Stimulated activated CD4-positive, alpha-beta T cell treated with anti-CD3 and anti-CD28 coated beads, TNF-alpha, amount 100 ng/mL, for 24 hours (primary cell): ENCODE data around the gene SRGAP3.

ENCODE experiments used
- DNase-seq, 3 experiments: peaks; one replicate each; pipeline ENCODE4 v3.0.0-alpha.2; 2020; ENCODE audit warnings: low read depth in 3 of 3

The SRGAP3 gene

DNA sequence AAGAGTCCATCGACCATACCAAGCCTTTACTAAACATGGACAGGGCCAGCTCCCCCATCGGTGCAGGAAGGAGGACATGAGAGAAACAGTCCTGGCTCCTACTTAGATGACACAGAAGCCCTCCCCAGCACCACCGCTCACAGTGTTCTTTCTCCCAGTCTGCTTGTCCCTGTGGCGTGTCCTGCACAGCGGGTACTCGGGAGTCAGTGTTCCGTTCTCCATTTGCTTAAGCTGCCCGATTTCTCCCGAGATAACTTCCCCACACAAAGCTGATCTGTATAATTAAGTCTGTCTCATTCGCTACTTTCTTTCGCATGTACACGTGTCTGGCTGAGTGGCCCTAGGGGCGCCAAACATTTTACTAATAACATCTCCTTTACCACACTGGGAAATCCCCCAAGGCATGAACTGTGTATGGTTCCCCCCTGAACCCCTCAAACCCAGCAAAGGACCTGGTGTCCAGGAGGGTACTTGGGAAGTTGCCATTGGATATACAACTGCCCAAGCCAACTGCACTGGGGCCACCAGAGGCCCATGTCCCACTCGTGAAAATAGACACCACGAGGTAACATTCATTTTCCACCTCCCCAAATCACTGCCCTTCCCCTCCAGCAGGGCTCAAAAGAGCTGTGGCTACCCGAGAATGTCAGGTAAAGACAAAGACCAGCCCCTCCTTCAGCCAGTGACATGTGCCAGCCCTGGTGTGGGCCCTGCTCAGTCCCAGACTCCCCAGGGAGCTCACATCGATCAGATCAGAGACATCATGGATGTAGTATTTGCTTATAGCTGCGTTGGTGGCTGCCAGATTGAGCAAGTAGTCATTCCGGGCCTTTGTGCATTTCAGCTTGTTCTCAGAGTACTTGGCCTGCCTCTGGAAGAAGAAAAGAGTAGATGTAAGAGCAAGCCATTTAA is 189.7 kb downstream of the SRGAP3 start:
- no peak for DNase-seq

DNA sequence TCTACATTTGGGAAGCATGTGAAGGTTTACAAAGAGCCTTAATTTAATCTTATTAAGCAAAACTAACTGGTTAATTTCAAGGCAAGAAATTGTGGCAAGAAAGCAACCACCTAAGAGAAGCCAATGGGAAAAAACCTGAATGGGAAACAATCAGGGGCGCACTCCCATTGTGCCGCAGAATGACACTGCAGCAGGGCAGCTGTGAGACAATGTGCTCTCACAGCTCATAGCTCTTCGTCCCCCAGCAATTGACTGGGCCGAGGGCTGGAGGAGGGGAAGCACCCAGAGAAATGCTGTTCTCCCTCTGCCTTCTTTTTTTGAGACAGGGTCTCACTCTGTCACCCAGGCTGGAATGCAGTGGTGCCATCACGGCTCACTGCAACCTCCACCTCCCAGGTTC is 192.9 kb downstream of the SRGAP3 start:
- no peak for DNase-seq

DNA sequence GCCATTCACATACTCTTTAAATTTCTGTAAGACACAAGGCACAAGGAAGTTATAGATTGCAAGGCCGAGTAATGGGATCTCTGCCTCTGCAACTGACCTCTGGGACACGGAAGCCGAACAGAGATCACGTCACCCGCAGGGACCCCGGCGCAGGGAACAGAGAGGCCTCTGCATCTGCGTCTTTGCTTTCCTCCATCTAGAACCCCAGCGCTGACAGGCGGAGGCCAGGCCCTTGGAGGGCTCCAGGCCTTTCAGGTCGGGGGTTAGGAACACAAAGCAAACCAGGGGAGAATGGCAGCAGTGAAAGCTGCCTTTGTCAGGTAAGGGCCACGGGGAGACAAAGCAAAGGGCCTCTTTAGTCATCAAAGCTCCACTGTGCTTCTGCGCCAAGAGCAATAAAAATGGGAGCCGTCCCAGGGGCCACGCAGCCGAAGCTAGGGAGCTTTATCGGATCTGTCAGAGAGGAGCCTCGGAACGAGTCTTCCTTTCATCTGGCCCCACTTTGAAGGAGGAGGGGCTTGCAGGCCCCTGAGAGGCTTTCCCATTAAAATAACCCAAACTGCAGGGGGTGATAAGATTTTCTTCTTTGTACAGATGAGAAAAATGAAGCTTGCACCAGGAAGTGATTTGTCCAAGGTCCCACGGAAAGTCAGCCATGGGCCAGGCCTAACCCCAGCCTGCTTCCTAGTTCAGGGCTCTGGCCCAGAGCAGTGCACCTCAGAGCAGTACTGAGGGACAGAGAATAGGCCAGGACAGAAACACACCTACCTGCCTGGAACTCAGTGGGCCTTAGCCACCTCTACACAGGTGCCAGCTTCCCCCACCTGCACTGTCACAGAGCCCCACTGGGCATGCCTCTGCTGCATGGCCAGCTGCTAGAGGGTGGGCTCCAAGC is 201.7 kb downstream of the SRGAP3 start:
- DNase-seq = no peak

DNA sequence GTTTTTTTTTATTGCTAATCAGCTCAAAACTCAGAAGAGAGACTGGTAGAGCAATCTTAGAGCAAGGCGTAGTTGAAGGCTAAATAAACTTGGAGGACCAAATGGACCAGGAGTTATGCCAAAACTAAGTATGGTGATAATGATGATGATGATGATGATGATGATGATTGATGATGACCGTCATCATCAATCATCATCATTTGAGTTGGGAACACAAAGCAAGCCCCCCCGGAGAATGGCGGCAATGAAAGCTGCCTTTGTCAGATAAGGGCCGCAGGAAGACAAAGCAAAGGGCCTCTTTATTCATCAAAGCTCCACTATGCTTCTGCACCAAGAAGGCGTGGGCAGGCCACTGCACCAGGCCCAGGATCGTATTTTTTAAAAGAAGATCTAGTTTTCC is 204.1 kb downstream of the SRGAP3 start:
- no peak for DNase-seq

DNA sequence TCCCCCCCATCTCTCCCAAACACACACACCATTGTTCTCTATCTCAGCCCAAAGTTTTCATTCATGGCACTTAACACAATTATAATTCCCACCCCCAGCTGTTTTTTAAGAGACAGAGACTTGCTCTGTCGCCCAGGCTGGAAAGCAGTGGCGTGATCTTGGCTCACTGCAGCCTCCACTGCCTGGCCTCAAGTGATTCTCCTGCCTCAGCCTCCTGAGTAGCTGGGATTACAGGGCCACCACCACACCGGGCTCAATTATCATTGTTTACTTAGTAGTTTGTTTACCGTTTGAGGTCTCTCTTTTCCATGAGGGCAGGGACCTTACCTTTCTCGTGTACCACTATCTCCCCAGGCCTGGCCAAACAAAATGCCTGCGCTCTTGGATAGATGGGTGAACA is 206.4 kb downstream of the SRGAP3 start:
- DNase-seq = no peak

DNA sequence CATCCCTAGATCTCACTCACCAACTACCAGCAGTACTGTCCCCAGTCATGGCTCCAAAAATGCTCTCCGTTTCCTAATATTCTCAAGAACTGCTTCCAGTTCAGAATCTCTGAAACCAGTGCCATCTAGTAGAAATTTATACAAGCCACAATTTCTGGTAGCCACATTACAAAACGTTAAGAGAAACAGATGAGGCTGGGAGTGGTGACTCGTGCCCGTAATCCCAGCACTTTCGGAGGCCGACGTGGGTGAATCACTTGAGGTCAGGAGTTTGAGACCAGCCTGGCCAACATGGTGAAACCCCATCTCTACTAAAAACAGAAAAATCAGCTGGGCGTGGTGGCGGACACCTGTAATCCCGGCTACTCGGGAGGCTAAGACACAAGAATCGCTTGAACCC is 207.8 kb downstream of the SRGAP3 start:
- no peak for DNase-seq

DNA sequence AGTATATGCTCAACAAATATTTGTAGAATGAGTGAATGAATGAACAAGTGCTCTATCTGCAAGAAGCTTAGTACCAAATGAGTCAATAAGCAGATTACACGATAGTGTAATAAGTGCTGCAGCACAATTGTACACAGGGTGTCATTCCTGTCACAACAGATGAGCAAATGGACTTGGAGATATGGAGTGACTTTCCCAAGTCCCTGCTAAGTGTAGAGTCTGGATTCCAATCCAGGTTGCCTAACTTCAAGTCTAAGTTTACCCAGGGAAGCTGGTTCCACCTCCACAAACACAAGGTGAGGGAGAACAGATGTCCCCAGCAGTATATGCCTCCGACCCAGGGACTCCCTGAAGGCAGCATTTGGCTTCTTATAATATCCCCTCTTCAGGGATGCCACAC is 208.4 kb downstream of the SRGAP3 start:
- no peak for DNase-seq

DNA sequence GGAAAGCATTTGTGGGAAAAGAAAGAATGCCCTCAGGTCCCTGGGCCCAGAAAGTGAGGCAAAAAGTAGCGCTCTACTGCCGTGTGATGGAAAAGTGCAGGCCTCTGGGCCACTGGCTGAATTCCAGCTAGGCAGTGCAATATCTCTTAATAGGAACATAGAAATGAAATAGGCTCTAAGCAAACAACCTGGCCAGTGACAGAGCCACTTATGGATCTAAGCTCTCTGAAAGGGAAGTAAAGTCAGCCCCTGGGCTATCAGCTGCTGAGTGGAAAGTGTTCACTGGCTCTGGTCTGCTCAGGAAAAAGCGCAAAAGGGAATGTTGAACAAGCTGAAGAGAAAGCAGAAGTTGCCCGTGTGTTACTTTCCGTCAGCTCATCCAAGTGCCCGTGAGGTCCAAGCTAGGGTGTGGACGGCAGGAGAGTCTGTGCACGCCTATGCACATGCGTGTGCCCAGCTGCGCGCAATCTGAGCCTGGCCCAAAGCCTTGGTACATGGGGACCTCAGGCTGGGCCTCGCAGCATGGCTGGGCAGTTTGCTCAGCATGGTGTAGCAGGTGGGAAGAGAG is 212.2 kb downstream of the SRGAP3 start:
- no peak for DNase-seq

DNA sequence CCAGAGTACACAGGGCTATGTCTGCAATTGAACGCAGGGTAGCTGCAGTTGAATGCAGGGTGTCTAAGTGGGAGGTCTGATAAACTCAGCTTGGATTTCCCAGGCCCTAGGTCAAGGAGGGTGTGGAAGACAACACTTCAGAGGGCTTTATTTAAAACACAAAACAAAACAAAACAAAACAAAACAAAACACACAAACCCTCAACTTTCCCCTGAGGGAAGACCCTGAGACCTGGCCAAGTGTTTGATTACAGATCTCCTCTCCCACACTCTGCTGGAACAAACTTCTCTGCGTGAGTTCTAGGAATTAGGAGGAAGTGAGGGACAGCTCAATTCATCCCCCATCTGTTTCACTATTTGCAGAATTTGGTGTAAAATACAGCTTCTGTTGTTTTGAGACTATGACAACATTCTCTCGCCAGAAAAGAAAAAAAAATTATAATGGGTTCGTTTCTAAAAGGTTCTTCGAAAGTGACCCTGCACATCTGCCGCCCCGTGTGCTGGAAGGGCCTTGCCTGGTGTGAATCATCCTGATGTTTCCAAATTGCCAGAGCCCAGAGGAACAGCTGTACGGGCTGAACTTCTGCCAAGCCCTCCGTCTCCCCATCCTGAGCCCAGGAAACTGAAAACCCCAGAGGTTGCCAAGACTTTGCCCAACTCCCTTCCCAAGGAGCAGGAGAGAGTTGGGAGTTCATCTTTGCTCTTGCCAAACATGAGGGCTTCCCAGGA is 212.9 kb downstream of the SRGAP3 start:
- DNase-seq = no peak

DNA sequence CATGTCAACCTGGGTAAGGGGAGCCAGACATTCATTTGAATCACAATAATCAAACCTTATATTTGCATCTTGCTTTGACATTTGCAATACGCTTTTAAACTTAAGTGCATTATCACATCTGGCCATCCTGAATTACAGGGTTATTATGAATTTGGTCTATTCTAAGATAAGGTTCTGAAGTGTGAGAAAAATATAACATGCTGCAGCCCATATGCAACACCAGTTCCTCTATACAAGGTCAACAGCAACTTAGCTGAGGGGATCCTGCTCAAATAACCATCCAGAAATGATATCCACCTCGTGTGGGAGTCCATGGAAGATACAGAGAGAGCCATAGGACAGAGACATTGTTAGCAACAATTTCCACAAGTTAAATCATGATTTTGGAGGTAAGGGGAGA is 213.5 kb downstream of the SRGAP3 start:
- DNase-seq = no peak

DNA sequence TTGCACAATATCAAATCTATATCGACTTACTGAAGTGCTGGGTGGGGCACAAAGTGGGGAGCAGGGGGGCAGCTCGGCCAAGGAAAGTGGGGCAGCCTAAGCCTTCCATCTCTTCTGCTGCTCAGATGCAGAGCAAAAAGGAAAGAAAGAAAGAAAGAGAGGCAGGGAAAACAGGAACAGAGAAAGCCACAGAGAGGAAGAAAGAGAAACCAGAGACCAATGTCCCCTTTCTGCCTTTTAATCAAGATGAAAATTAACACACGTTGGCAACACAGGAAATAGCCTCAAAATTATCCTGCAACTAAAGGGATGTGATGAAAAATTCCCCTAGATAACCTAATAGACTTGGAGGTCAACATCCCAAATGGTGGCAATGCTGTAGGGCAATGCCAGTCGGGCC is 214.0 kb downstream of the SRGAP3 start:
- DNase-seq = no peak

DNA sequence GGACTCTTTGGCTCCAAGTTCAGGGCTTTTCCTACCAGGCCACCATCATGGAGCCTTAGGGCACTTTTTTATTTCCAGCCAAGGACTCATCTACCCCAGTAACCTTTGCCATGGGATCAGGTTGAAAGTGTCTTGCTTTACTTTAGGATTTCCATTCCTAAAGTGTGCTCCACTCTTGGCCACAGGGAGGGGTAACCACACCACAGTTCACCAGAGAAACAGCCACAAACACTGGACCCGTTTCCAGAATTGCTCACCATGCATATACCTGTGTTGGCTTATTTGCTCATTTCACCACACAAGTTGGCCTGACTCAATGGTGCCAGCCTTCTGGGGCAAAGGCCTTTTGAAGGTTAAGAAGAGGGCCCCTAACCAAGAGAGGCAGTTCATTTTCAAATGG is 215.6 kb downstream of the SRGAP3 start:
- no peak for DNase-seq

DNA sequence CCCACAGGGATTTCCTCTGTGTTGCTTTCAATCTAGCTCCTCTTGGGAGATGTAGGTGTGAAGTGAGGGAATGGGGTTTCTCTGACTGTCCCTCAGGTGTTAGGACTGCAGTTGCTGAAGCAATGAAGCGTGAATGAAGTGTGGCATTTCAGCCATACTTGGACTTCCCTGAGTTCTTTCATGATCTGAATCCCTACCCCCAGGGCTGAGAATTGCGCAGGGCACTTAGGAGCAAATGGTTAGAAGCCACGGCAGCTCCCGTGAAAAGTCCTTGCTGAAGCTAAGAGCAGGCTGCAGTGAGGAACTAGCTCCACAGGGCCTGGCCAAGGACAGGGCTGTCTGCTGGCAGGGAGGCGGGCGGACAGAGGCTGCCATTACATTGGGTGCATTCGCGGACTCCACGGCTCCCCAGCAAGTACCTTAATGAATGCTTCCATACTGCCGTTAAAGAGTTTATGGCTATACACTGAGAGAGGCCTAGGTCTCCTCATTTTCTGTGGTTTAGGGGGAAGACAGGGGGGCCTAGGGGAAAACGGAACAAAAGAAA is 217.1 kb downstream of the SRGAP3 start:
- no peak for DNase-seq

DNA sequence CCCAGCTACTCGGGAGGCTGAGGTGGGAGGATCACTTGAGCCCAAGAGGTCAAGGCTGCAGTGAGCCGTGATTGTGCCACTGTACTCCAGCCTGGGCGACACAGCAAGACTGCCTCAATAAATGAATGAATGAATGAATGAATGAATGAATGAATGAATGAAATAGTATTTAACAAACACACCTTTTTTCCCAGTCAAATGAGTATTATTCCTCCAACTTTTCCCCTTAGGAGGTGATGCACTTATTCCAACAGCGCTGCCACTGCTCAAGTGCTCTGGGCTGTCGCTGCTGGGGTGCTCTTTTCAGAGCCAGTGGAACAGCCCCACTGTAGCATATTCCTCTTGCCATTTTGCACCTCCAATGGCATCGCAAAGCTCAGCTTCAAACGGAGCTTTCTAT is 219.4 kb downstream of the SRGAP3 start:
- DNase-seq = no peak

DNA sequence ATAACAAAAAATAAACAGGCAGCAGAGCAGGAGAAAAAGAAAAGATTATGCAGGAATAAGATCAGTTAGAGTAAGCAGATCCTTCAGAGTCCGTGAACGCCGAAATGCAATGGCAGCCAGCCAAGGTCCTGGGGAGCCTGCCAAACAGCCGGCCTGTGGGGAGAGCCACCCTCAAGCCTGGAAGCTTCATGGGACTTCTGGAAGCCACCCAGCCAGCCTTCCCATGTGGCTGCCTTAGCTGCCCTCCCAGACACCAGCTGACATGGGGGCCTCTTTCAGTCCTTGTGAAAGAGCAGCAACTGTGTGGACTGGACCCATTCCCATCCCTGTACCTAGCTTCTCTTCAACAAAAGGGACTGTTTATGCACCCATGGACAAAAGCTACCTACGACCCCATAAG is 221.3 kb downstream of the SRGAP3 start:
- DNase-seq = no peak

DNA sequence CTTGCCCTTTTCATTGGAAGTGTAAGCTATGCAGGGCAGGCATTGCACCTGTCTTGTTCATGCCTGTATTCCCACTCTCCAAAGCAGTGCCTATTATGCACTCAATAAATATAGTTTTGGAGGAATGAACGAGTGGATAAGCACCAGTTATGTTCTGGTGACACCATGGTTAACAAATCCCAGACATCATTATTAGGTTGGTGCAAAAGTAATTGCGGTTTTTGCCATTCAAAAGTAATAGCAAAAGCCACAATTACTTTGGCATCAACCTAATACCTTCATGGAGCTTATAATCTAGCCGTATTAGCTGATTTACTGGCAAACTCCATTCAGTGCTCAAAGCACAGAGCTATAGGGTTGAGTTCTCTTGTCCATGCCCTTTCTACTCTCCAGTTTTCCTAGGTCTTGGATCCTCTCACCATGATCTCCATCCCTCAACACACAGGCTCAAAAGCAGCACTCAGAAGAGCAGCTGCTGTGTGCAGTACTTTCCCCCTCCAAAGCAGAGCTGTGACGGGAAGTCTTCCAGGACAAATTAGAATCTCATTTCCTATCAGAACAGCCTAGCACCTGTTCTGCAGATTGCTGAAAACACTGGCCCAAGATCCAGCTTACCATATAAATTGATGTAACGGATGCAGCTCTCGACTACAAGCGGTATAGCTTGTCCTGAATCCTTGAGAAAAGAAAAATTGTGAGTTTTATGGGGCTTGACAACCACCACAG is 223.0 kb downstream of the SRGAP3 start:
- DNase-seq = no peak

DNA sequence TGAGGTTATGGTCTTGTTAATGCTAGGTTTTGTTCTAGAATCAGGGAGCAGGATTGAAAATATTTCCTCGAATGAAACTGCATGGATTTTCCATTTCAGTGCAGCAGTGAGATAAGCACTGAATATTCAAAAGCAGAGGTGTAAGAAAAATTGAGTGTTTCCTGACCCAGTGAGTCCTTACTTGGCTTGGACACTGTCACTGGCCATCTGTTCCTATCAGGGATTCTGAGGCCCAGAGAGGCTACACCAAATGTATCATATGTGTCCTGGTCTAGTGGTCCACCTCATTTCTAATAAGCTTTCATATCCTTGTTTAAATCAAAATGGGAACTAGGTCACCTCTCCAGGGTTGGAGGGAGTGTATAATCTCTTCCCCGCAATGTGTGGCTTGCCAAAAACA is 225.1 kb downstream of the SRGAP3 start:
- no peak for DNase-seq

DNA sequence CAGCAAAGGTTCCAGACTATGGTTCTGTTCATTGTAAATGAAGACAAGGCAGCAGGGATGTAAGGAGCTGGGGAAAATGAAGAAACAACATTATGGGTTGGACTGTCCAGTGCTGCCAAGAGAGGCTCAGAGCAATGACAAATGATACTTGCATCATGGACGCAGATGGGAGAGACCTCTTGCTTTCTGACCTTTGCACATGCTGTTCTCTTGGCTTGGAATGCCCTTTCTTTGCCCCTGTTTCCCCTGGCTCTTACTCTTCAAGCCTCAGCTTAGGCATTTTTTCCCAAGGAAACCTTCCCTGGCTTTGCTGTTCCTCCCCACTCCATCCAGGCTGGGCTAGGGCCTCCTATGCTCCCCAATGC is 226.2 kb downstream of the SRGAP3 start:
- no peak for DNase-seq

DNA sequence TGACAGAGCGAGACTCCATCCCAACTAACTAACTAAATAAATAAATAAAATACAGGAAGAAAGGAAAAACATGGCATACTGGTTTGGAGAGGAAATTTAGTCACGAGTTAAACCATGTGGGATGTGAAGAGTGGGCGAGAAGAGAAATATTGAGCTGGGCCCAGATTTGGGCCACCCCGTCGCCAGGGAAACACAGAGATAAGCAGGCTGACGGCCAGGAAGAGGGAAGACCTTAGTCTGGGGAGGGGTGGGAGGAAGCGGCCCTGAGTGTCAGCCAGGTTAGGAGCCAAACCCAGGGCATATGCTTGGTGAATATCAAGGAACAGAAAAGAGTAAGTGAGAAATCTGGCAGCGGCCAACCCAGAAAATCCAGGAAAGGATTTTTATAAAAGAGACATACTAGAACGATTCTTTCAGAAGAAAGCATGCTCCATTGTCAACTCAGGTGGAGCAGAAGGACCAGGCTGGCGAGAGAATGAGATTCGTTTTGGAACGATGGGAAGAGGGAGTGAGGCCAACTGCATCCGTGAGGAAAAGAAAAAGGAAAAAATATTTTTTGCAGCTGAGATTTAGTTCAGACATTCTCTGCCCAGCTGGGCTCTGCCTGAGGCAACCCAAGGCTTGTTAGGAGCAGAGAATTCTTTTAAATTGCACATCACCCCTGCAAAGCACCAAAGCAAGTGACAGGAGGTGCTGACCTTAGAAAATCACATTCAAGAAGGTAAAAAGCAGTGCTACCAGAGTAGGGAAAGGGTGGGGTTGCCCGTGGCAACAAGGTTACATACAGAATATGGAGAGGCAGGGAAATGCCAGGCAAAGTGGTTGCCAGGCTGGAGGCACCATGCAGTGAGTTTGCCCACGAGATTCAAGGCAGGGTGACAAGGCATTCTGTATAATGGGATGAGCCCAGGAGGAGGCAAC is 226.9 kb downstream of the SRGAP3 start:
- no peak for DNase-seq
